ENCODE measurements around the gene BICC1.
"Not testable (repeated sequence)": the region's sequence is repeated elsewhere in the genome, so short reads cannot be mapped to it uniquely, and the experiment has no call there.

The BICC1 gene

GRCh38 chr10:58593008-58593407 lies 80.3 kb downstream of the BICC1 start:
- no peaks in the 10 kb centered on the region for H4K20me1 ChIP-seq (ENCODE audit: insufficient read depth, low read length)
- no peaks in the 10 kb centered on the region for H3K27me3 ChIP-seq (ENCODE audit: insufficient read depth, low read length)
- H3K4me1 ChIP-seq (ENCODE audit: insufficient read depth, low read length, severe bottlenecking) = no peaks in the 10 kb centered on the region
- no peak overlapping the region for H3K9ac ChIP-seq (ENCODE audit: low read length)
- H3F3A ChIP-seq (ENCODE audit: insufficient read depth, low read length) = no peaks in the 10 kb centered on the region
- H3K4me3 ChIP-seq (ENCODE audit: low read depth, low read length, poor library complexity, severe bottlenecking) = no peak overlapping the region
- no peaks in the 10 kb centered on the region for H3K36me3 ChIP-seq (ENCODE audit: insufficient read depth, low read length)
- no peak overlapping the region for H3K27ac ChIP-seq (ENCODE audit: low read depth, low read length, poor library complexity, severe bottlenecking)
- H3K4me2 ChIP-seq (ENCODE audit: low read length) = no peak overlapping the region
- no peaks in the 10 kb centered on the region for H3K79me2 ChIP-seq (ENCODE audit: insufficient read depth, low read length)
- H3K9me3 ChIP-seq (ENCODE audit: low read length) = no peaks in the 10 kb centered on the region
- no peak overlapping the region for H2AFZ ChIP-seq (ENCODE audit: low read length)
- no peaks in the 10 kb centered on the region for H3K9me2 ChIP-seq (ENCODE audit: low read depth, low read length)
- TF ChIP-seq CTCF (IDR thresholded peaks at IDR 0.05; ENCODE audit: low read length) = no peak
- no peak for TF ChIP-seq EZH2 (IDR thresholded peaks at IDR 0.05; ENCODE audit: borderline replicate concordance, low read length)

- H4K20me1 ChIP-seq (ENCODE audit: insufficient read depth, low read length); H3F3A ChIP-seq (ENCODE audit: insufficient read depth, low read length); H3K9me3 ChIP-seq (ENCODE audit: low read length); H3K27me3 ChIP-seq (ENCODE audit: insufficient read depth, low read length); H3K4me3 ChIP-seq (ENCODE audit: low read depth, low read length, poor library complexity, severe bottlenecking); H3K4me2 ChIP-seq (ENCODE audit: low read length); H3K79me2 ChIP-seq (ENCODE audit: insufficient read depth, low read length); H2AFZ ChIP-seq (ENCODE audit: low read length); H3K9ac ChIP-seq (ENCODE audit: low read length); H3K4me1 ChIP-seq (ENCODE audit: insufficient read depth, low read length, severe bottlenecking); H3K36me3 ChIP-seq (ENCODE audit: insufficient read depth, low read length); H3K9me2 ChIP-seq (ENCODE audit: low read depth, low read length); H3K27ac ChIP-seq (ENCODE audit: low read depth, low read length, poor library complexity, severe bottlenecking): not testable (repeated sequence)
Measured at GRCh38 chr10:58597211-58597610, 84.5 kb downstream of the BICC1 start.

DNA sequence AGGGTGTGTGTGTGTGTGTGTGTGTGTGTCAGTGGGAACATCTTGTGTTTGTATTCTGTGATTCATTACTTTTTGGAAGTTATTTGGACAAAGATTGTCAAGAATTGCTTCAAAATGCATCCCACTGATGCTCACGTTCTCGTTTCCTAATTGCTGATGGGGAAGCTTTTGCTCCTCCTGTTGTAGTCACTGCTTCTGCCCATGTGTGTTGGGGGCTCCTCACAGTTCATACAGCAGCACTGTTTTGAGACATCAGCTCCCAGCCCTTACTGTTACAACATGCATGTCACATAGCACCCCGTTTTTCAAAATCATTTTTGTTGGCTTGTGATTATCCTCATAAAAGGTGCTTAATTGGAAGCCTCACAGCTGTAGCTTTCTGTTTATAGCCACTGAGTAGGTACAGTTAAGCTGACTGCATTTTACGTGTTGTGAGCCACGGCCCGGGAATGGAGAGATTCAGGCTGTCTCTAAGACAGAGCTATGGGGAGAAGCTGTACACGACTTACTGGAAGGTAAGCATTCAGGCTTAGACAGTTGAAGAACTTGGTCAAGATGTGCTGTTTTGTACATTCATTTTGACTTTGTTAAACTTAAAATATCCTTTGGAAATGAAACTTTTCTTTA lies 87.4 kb downstream of the BICC1 start:
- Histone ChIP-seq H3K9me2 (ENCODE audit: low read depth, low read length) (no peaks in the 10 kb centered on the region), H3K4me2 (ENCODE audit: low read length) (no peak overlapping the region), H3K9ac (ENCODE audit: low read length) (no peak overlapping the region), H4K20me1 (ENCODE audit: insufficient read depth, low read length) (no peaks in the 10 kb centered on the region), H3K27me3 (ENCODE audit: insufficient read depth, low read length) (no peaks in the 10 kb centered on the region), H3K4me1 (ENCODE audit: insufficient read depth, low read length, severe bottlenecking) (no peaks in the 10 kb centered on the region), H3K4me3 (ENCODE audit: low read depth, low read length, poor library complexity, severe bottlenecking) (no peak overlapping the region), H3F3A (ENCODE audit: insufficient read depth, low read length) (no peaks in the 10 kb centered on the region), H3K9me3 (ENCODE audit: low read length) (no peaks in the 10 kb centered on the region), H3K36me3 (ENCODE audit: insufficient read depth, low read length) (no peaks in the 10 kb centered on the region), H3K27ac (ENCODE audit: low read depth, low read length, poor library complexity, severe bottlenecking) (no peak overlapping the region), H3K79me2 (ENCODE audit: insufficient read depth, low read length) (no peaks in the 10 kb centered on the region), H2AFZ (ENCODE audit: low read length) (no peak overlapping the region)
- TF ChIP-seq EZH2 (IDR thresholded peaks at IDR 0.05; ENCODE audit: borderline replicate concordance, low read length) (no peak), CTCF (IDR thresholded peaks at IDR 0.05; ENCODE audit: low read length) (no peak)

GRCh38 chr10:58608351-58608750 lies 95.7 kb downstream of the BICC1 start:
- no peaks in the 10 kb centered on the region for H3K9me3 ChIP-seq (ENCODE audit: low read length)
- H3K4me3 ChIP-seq (ENCODE audit: low read depth, low read length, poor library complexity, severe bottlenecking) = no peak overlapping the region
- no peak overlapping the region for H3K4me2 ChIP-seq (ENCODE audit: low read length)
- H3K9me2 ChIP-seq (ENCODE audit: low read depth, low read length) = no peaks in the 10 kb centered on the region
- no peak overlapping the region for H2AFZ ChIP-seq (ENCODE audit: low read length)
- TF ChIP-seq EZH2 (IDR thresholded peaks at IDR 0.05; ENCODE audit: borderline replicate concordance, low read length) (no peak), CTCF (IDR thresholded peaks at IDR 0.05; ENCODE audit: low read length) (no peak)
- no peak overlapping the region for H3K27ac ChIP-seq (ENCODE audit: low read depth, low read length, poor library complexity, severe bottlenecking)
- no peaks in the 10 kb centered on the region for H3K4me1 ChIP-seq (ENCODE audit: insufficient read depth, low read length, severe bottlenecking)
- H4K20me1 ChIP-seq (ENCODE audit: insufficient read depth, low read length) = no peaks in the 10 kb centered on the region
- H3F3A ChIP-seq (ENCODE audit: insufficient read depth, low read length) = no peaks in the 10 kb centered on the region
- H3K79me2 ChIP-seq (ENCODE audit: insufficient read depth, low read length) = no peaks in the 10 kb centered on the region
- no peaks in the 10 kb centered on the region for H3K27me3 ChIP-seq (ENCODE audit: insufficient read depth, low read length)
- H3K36me3 ChIP-seq (ENCODE audit: insufficient read depth, low read length) = no peaks in the 10 kb centered on the region
- no peak overlapping the region for H3K9ac ChIP-seq (ENCODE audit: low read length)

Data from OCI-LY1 (cell line).